Astrocyte (in vitro differentiated cells and primary cell): ENCODE results near the gene TRIM41. TPM values are rescaled to one million over a fixed set of nuclear protein-coding genes. Genes with fewer than 3 reads are reported as not detected.
A peak's percentile ranks its signal among the peaks of the same experiment; 100 is the strongest.

Source experiments
- DNase-seq: peaks from one replicate; pipeline ENCODE4 v3.0.0-alpha.2; 2010; ENCODE audit warnings: low read depth
- FAIRE-seq: peaks from 2 replicates; lab custom pipeline; 2011; peaks lifted over from hg19 to GRCh38; lab: Jason Lieb, UNC
- H2AFZ ChIP-seq: 2 replicates; pipeline ENCODE4 v1.6.0; 2012; ENCODE audit warnings: low read depth, low read length, inconsistent platforms
- H3K27ac ChIP-seq: 2 replicates; pipeline ENCODE4 v1.5.1; 2011; ENCODE audit warnings: low read depth, low read length, inconsistent platforms
- H3K27me3 ChIP-seq: 2 replicates; pipeline ENCODE4 v1.6.0; 2011; ENCODE audit warnings: low read length, inconsistent platforms; ENCODE audit not compliant: insufficient read depth
- H3K36me3 ChIP-seq: 2 replicates; pipeline ENCODE4 v1.5.1; 2011; ENCODE audit warnings: low read length, inconsistent platforms; ENCODE audit not compliant: insufficient read depth
- H3K4me1 ChIP-seq: 2 replicates; pipeline ENCODE4 v1.5.1; 2011; ENCODE audit warnings: low read length, inconsistent platforms; ENCODE audit not compliant: insufficient read depth
- H3K4me2 ChIP-seq: 2 replicates; pipeline ENCODE4 v1.6.0; 2012; ENCODE audit warnings: low read length, inconsistent platforms
- H3K4me3 ChIP-seq: 2 replicates; pipeline ENCODE4 v1.5.1; 2011; ENCODE audit warnings: low read depth, mild to moderate bottlenecking, low read length, inconsistent platforms; ENCODE audit not compliant: insufficient read depth
- H3K79me2 ChIP-seq: 2 replicates; pipeline ENCODE4 v1.6.0; 2012; ENCODE audit warnings: mild to moderate bottlenecking, low read length, inconsistent platforms; ENCODE audit not compliant: insufficient read depth
- H3K9ac ChIP-seq: 2 replicates; pipeline ENCODE4 v1.6.0; 2012; ENCODE audit warnings: mild to moderate bottlenecking, low read length, inconsistent platforms
- H3K9me3 ChIP-seq: 2 replicates; pipeline ENCODE4 v1.5.1; 2012; ENCODE audit warnings: low read depth, mild to moderate bottlenecking, low read length, inconsistent platforms; ENCODE audit not compliant: insufficient read depth
- H4K20me1 ChIP-seq: 2 replicates; pipeline ENCODE4 v1.6.0; 2012; ENCODE audit warnings: low read length, inconsistent platforms; ENCODE audit not compliant: insufficient read depth
- H3K27ac Mint-ChIP-seq: one replicate; pipeline ENCODE4 v1.8.0; 2021; ENCODE audit warnings: mild to moderate bottlenecking, mixed read lengths; ENCODE audit not compliant: unreplicated experiment
- H3K27me3 Mint-ChIP-seq: one replicate; pipeline ENCODE4 v1.8.0; 2021; ENCODE audit warnings: low read depth, mixed read lengths; ENCODE audit not compliant: unreplicated experiment
- H3K36me3 Mint-ChIP-seq: one replicate; pipeline ENCODE4 v1.8.0; 2021; ENCODE audit warnings: low read depth, mixed read lengths; ENCODE audit not compliant: unreplicated experiment
- H3K4me1 Mint-ChIP-seq: one replicate; pipeline ENCODE4 v1.8.0; 2021; ENCODE audit warnings: low read depth, mixed read lengths; ENCODE audit not compliant: unreplicated experiment
- H3K4me3 Mint-ChIP-seq: one replicate; pipeline ENCODE4 v1.8.0; 2021; ENCODE audit warnings: mild to moderate bottlenecking, moderate library complexity, mixed read lengths; ENCODE audit not compliant: unreplicated experiment
- H3K9me3 Mint-ChIP-seq: one replicate; pipeline ENCODE4 v1.8.0; 2021; ENCODE audit warnings: mild to moderate bottlenecking, mixed read lengths; ENCODE audit not compliant: unreplicated experiment
- EZH2 ChIP-seq: IDR thresholded peaks from 2 replicates; pipeline ENCODE4 v1.6.1; 2012; ENCODE audit warnings: mild to moderate bottlenecking, low read length, inconsistent platforms; ENCODE audit not compliant: insufficient read depth
- total RNA-seq: library from RNA; stranded (reverse); gene quantifications from 2 replicates; pipeline ENCODE4 v1.2.1, GENCODE V29; 2021
- TF ChIP-seq, protein P1 (sequence below): IDR thresholded peaks from 2 replicates; pipeline ENCODE4 v1.5.1; 2011; ENCODE audit warnings: low read depth, mild to moderate bottlenecking, inconsistent platforms, low read length, moderate library complexity; ENCODE audit not compliant: insufficient read depth

The TRIM41 gene
- total RNA-seq, 1 donor from 2014 or later: 20.9 TPM

DNA sequence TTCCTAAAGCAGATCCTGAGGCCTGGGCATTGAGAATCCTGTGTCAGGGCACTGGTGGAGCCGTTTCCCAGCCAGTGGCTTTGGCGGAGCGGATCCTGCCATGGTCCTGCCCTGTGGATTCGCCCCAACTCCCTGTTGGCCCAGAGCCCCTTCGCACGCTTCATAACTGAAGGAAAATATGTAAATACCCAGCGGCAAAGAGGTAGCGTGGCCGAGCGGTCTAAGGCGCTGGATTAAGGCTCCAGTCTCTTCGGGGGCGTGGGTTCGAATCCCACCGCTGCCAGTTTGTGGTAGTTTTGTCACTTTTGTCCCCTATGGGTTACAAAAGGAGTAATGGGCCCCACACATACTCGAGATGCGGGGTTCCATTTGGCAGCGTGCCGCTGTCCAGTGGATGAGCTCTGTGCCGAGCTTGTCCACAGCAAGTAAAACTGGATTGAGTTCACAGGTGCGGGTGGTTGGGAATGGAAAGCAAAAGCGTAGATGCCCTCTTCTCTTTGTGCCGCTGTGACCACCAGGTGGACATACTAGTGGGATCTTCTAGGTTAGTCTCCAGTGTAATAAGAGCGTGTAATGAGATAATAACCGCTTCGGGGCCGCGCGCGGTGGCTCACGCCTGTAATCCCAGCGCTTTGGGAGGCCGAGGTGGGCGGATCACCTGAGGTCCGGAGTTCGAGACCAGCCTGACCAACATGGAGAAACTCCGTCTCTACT is 35.4 kb upstream of the TRIM41 start:
- TF ChIP-seq, protein P1, sequence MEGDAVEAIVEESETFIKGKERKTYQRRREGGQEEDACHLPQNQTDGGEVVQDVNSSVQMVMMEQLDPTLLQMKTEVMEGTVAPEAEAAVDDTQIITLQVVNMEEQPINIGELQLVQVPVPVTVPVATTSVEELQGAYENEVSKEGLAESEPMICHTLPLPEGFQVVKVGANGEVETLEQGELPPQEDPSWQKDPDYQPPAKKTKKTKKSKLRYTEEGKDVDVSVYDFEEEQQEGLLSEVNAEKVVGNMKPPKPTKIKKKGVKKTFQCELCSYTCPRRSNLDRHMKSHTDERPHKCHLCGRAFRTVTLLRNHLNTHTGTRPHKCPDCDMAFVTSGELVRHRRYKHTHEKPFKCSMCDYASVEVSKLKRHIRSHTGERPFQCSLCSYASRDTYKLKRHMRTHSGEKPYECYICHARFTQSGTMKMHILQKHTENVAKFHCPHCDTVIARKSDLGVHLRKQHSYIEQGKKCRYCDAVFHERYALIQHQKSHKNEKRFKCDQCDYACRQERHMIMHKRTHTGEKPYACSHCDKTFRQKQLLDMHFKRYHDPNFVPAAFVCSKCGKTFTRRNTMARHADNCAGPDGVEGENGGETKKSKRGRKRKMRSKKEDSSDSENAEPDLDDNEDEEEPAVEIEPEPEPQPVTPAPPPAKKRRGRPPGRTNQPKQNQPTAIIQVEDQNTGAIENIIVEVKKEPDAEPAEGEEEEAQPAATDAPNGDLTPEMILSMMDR: no peak
- Histone ChIP-seq H2AFZ (no peak overlapping the region), H3K9me3 (no peaks in the 10 kb centered on the region), H3K27ac (no peak overlapping the region), H3K36me3 (no peaks in the 10 kb centered on the region), H4K20me1 (peaks cover 3% of the 10 kb centered on the region), H3K4me3 (peak overlapping the region; percentile 40), H3K79me2 (no peaks in the 10 kb centered on the region), H3K4me2 (peak overlapping the region; percentile 91), H3K4me1 (peaks cover 22% of the 10 kb centered on the region), H3K27me3 (no peaks in the 10 kb centered on the region), H3K9ac (peak overlapping the region; percentile 24)
- Mint-ChIP-seq H3K4me1 (no peaks in the 10 kb centered on the region), H3K27me3 (no peaks in the 10 kb centered on the region), H3K4me3 (peak overlapping the region; percentile 91), H3K27ac (peak overlapping the region; percentile 95), H3K36me3 (no peaks in the 10 kb centered on the region), H3K9me3 (peaks cover 2% of the 10 kb centered on the region)
- FAIRE-seq (no peak), DNase-seq (peak; percentile 76)

- DNase-seq (no peak), FAIRE-seq (no peak)
- no peaks in the 10 kb centered on the region for H3K27me3 ChIP-seq
- H4K20me1 ChIP-seq: peaks cover 3% of the 10 kb centered on the region
- peak overlapping the region; percentile 91 for H3K4me3 Mint-ChIP-seq
- no peaks in the 10 kb centered on the region for H3K4me1 Mint-ChIP-seq
- H3K36me3 ChIP-seq: no peaks in the 10 kb centered on the region
- H3K36me3 Mint-ChIP-seq: no peaks in the 10 kb centered on the region
- peak overlapping the region; percentile 86 for H2AFZ ChIP-seq
- H3K9me3 Mint-ChIP-seq: peaks cover 2% of the 10 kb centered on the region
- peak overlapping the region; percentile 76 for H3K4me3 ChIP-seq
- no peaks in the 10 kb centered on the region for H3K27me3 Mint-ChIP-seq
- H3K27ac ChIP-seq: peak overlapping the region; percentile 28
- H3K9ac ChIP-seq: peak overlapping the region; percentile 72
- peak overlapping the region; percentile 95 for H3K27ac Mint-ChIP-seq
- H3K79me2 ChIP-seq: no peaks in the 10 kb centered on the region
- no peak for TF ChIP-seq EZH2
- TF ChIP-seq, protein P1: no peak
- H3K9me3 ChIP-seq: no peaks in the 10 kb centered on the region
- H3K4me2 ChIP-seq: peak overlapping the region; percentile 91
- H3K4me1 ChIP-seq: peaks cover 22% of the 10 kb centered on the region
These were observed 34.2 kb upstream of the TRIM41 start for GRCh38 chr5:181188700-181189362.
